HepG2 (cell line): Measurements from ENCODE around the gene MTA2. TPM values are rescaled to one million over a fixed set of nuclear protein-coding genes. Genes with fewer than 3 reads are reported as not detected.
A peak's percentile ranks its signal among the peaks of the same experiment; 100 is the strongest.

ENCODE experiments used
- BCL6 ChIP-seq: IDR thresholded peaks from 2 replicates; pipeline ENCODE4 v1.6.1; 2016; ENCODE audit warnings: missing genetic modification reagents, missing compliant biosample characterization
- GABPB1 ChIP-seq: IDR thresholded peaks from 2 replicates; pipeline ENCODE4 v1.6.1; 2016; ENCODE audit warnings: mild to moderate bottlenecking, missing genetic modification reagents, moderate library complexity, missing compliant biosample characterization
- HHEX ChIP-seq: IDR thresholded peaks from 2 replicates; pipeline ENCODE4 v1.6.1; 2016; ENCODE audit warnings: control low read depth
- KDM1A ChIP-seq: IDR thresholded peaks from 2 replicates; pipeline ENCODE4 v1.6.1; 2016; ENCODE audit warnings: missing compliant biosample characterization
- KDM5A ChIP-seq: fragments of 200-600 bp; sonication (generic); IDR thresholded peaks from 2 replicates; pipeline ENCODE4 v1.7.0; 2018; ENCODE audit warnings: antibody characterized with exemption, mild to moderate bottlenecking, low read length, borderline replicate concordance
- MLX ChIP-seq: IDR thresholded peaks from 2 replicates; pipeline ENCODE4 v1.6.1; 2016
- MLXIP ChIP-seq: sonication (generic); formaldehyde crosslinking; IDR thresholded peaks from 2 replicates; pipeline ENCODE4 v1.9.0; 2021; ENCODE audit warnings: missing genetic modification reagents, borderline replicate concordance
- MTA1 ChIP-seq: sonication (generic); formaldehyde crosslinking; IDR thresholded peaks from 2 replicates; pipeline ENCODE4 v1.4.0; 2020; ENCODE audit warnings: missing genetic modification reagents, mild to moderate bottlenecking, borderline replicate concordance
- NFYB ChIP-seq: sonication (generic); formaldehyde crosslinking; IDR thresholded peaks from 2 replicates; pipeline ENCODE4 v1.4.0; 2020; ENCODE audit warnings: missing genetic modification reagents
- RAD51 ChIP-seq: fragments of 450-650 bp; IDR thresholded peaks from 2 replicates; pipeline ENCODE4 v1.6.1; 2016; ENCODE audit warnings: borderline replicate concordance
- ZBTB21 ChIP-seq: sonication (generic); formaldehyde crosslinking; IDR thresholded peaks from 2 replicates; pipeline ENCODE4 v1.4.0; 2020; ENCODE audit warnings: missing genetic modification reagents
- ZBTB40 ChIP-seq, 2 experiments: fragments of 450-650 bp in 1 of 2; sonication (generic) in 1 of 2; formaldehyde crosslinking in 1 of 2; IDR thresholded peaks; 2 replicates each; pipeline versions ENCODE4 v1.6.1 to v1.8.0; 2016 to 2022; ENCODE audit warnings: antibody characterized with exemption in 1 of 2, mild to moderate bottlenecking in 1 of 2, missing genetic modification reagents in 1 of 2
- ZFP1 ChIP-seq: IDR thresholded peaks from 2 replicates; pipeline ENCODE4 v1.6.1; 2016
- ZNF317 ChIP-seq: sonication (generic); formaldehyde crosslinking; IDR thresholded peaks from 2 replicates; pipeline ENCODE4 v1.5.0; 2020; ENCODE audit warnings: mild to moderate bottlenecking, missing genetic modification reagents
- ZNF605 ChIP-seq: sonication (generic); formaldehyde crosslinking; IDR thresholded peaks from 2 replicates; pipeline ENCODE4 v1.8.0; 2022; ENCODE audit warnings: mild to moderate bottlenecking, missing genetic modification reagents
- ZNF782 ChIP-seq: sonication (generic); formaldehyde crosslinking; IDR thresholded peaks from 2 replicates; pipeline ENCODE4 v1.4.0; 2020; ENCODE audit warnings: missing genetic modification reagents, mild to moderate bottlenecking, borderline replicate concordance
- ZNF878 ChIP-seq: sonication (generic); formaldehyde crosslinking; IDR thresholded peaks from 2 replicates; pipeline ENCODE4 v1.8.1; 2023; ENCODE audit warnings: mild to moderate bottlenecking, missing genetic modification reagents, moderate library complexity
- polyA plus RNA-seq, 8 experiments: library from polyadenylated mRNA; depleted of rRNA in 3 of 8; stranded (reverse) in 7 of 8; unstranded in 1 of 8; fragments of >200 nt; fragmentation: Illumina TruSeq in 4 of 8; extraction: Trizol in 4 of 8; gene quantifications; 2 replicates each; pipeline versions ENCODE4 v1.2.1 to v1.2.3, GENCODE V29; 2011 to 2016; ENCODE audit warnings: low read depth in 4 of 8, missing spikeins in 1 of 8, mixed read lengths in 1 of 8; ENCODE audit not compliant: insufficient read depth in 1 of 8
- total RNA-seq, 5 experiments: library from RNA; depleted of rRNA; stranded (reverse); fragments of >200 nt; fragmentation: Illumina TruSeq; extraction: Trizol; gene quantifications; 2 replicates each; pipeline ENCODE4 v1.2.3, GENCODE V29; 2016; ENCODE audit warnings: low read depth in 1 of 5

MTA2 gene
- total and polyA plus RNA-seq, 2 of the 13 experiments (the other 11 are each of a cell fraction or from before 2014, with no cell fraction given) = 14.0 to 70.0 TPM

- peak; percentile 34; the same call in 1 of the 2 replicates for TF ChIP-seq ZFP1 (CRISPR knock-in tag)
- peak; percentile 99 for TF ChIP-seq GABPB1
- TF ChIP-seq ZBTB40 (IDR thresholded peaks at IDR 0.05) = peak; percentile 93
- peak; percentile 83; the same call in 1 of the 2 replicates for TF ChIP-seq ZBTB40 (CRISPR knock-in tag; IDR thresholded peaks at IDR 0.05)
- peak; percentile 80 for TF ChIP-seq MLX
- TF ChIP-seq MLXIP = peak; percentile 73; the same call in 1 of the 2 replicates
- no peak for TF ChIP-seq MTA1 (CRISPR knock-in tag)
- no peak for TF ChIP-seq ZNF878 (CRISPR knock-in tag)
- TF ChIP-seq KDM1A (CRISPR knock-in tag) = no peak
- TF ChIP-seq KDM5A = peak; percentile 27; the same call in 1 of the 2 replicates
- no peak for TF ChIP-seq ZNF782 (CRISPR knock-in tag)
- TF ChIP-seq NFYB (CRISPR knock-in tag) = peak; percentile 52; the same call in 1 of the 2 replicates
- TF ChIP-seq RAD51 = no peak
- no peak for TF ChIP-seq HHEX
- peak; percentile 91 for TF ChIP-seq ZNF317
- peak; percentile 36; the same call in 1 of the 2 replicates for TF ChIP-seq BCL6 (CRISPR knock-in tag)
- TF ChIP-seq ZNF605 (CRISPR knock-in tag) = peak; percentile 95
- peak; percentile 67 for TF ChIP-seq ZBTB21
Measured at GRCh38 chr11:62621567-62622470, 20.2 kb upstream of the MTA2 start, which contains the start of gene B3GAT3 (continued).
